22Rv1 (cell line): ENCODE measurements around the gene CA10.

Experiments
- ZFX ChIP-seq: fragments of 450-650 bp; IDR thresholded peaks from 2 replicates; pipeline ENCODE4 v1.6.1; 2017; ENCODE audit warnings: antibody characterized with exemption, borderline replicate concordance
- TF ChIP-seq, protein P1 (sequence below): fragments of 450-650 bp; IDR thresholded peaks from 2 replicates; pipeline ENCODE4 v1.5.1; 2017; ENCODE audit warnings: mild to moderate bottlenecking

DNA sequence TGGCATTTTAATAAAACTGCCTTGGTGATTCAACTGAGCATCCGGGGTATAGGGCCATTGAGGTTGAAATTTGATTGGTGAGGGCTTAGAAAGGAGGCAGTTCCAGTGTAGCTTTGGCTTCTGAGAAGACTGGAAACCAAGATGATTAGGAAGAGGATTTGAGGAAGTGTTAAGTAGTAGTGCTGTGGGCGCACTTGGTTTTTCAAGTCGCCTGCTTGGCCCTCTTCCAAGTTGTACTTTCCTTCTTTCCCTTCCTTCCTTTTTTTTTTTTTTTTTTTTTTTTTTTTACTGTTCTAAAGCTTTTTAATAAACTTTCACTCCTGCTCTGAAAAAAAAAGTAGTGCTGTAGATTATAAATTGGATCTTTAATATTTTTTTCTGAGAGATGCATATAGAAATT is 577.6 kb downstream of the CA10 start:
- TF ChIP-seq, protein P1, sequence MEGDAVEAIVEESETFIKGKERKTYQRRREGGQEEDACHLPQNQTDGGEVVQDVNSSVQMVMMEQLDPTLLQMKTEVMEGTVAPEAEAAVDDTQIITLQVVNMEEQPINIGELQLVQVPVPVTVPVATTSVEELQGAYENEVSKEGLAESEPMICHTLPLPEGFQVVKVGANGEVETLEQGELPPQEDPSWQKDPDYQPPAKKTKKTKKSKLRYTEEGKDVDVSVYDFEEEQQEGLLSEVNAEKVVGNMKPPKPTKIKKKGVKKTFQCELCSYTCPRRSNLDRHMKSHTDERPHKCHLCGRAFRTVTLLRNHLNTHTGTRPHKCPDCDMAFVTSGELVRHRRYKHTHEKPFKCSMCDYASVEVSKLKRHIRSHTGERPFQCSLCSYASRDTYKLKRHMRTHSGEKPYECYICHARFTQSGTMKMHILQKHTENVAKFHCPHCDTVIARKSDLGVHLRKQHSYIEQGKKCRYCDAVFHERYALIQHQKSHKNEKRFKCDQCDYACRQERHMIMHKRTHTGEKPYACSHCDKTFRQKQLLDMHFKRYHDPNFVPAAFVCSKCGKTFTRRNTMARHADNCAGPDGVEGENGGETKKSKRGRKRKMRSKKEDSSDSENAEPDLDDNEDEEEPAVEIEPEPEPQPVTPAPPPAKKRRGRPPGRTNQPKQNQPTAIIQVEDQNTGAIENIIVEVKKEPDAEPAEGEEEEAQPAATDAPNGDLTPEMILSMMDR = no peak
- no peak for TF ChIP-seq ZFX
